Middle frontal gyrus (tissue), 1 donor: ENCODE data around the gene ITGA3.

ENCODE experiments used
- DNase-seq: peaks from one replicate; pipeline ENCODE4 v3.0.0-alpha.2; 2015; ENCODE audit warnings: low spot score; ENCODE audit errors: extremely low spot score

ITGA3 gene

DNA sequence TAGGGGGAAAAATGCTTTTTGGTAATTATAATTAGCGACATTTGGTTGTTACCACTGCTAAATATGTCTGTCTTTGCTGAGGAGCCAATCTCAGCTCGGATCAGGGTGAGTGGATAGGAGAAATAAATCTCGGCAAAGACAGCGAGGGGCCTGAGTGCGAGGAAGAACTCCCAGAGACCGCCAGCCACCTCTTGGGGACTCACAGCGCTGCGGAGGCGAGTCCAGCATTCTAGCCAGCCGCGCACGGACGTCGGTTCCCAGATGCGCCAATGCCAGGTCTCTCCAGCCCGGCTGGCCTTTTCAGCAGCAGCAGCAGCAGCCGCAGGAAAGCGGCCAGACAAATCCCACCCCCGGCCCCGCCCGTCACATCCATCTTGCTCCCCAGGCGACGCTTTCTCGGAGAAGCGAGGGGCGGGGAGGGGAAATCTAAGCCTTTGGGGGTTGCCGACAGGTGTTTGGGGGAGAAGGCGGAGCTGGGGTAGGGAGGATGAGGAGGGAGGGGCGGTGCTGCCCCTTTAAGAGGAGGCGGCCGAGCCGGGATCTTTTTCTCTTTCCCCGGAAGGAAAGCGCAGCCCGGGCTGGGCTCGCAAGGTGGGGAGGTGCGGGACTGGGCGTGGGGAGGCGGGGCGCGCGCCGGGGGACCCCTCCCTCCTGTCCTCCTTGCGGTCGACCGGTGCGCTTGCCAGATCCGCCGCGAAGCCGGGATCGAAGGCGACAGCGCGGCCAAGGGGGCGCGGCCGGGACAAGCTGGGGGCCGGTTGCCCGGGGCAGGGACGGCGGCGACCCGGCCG is at the start of gene ITGA3:
TSS of gene ITGA3 (plus strand) at position 685 of the 791 bp plus-strand sequence. CDS start 330 bp downstream, outside the sequence.
- no peak for DNase-seq

DNA sequence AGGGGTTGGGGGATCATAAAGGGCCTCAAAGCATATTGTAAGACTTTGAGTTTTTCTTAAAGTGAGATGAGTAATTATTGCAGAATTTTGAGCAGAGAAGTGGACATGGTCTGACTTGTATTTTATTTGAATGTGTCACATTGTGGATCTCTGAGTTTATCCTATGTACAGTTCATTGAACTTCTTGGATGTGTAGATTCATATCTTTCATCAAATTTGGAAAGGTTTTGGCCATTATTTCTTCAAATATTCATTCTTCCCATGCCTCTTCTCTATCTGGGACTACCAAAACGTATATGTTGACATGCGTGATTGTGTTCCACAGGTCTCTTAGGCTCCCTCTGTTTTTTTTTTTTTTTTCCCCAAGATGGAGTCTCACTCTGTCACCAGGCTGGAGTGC is 46.6 kb upstream of the ITGA3 start:
- no peak for DNase-seq

DNA sequence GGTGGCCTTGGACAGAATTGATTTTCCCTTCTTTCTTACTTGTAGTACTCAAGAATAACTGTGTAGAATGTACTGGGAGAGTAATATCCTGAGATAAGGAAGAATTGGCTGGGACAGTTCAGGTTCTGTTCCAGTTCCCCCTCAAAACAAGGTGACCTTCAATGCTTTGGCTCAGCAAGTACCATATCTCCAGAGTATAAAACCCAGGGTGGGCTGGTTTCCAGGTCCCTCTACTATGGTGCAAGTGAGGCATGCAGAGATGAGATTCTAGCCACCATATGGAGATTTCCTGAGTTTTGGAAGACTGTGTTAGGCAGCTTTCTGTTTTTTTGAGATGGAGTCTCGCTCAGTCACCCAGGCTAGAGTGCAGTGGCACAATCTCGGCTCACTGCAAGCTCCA is 42.8 kb upstream of the ITGA3 start:
- DNase-seq, result no peak

DNA sequence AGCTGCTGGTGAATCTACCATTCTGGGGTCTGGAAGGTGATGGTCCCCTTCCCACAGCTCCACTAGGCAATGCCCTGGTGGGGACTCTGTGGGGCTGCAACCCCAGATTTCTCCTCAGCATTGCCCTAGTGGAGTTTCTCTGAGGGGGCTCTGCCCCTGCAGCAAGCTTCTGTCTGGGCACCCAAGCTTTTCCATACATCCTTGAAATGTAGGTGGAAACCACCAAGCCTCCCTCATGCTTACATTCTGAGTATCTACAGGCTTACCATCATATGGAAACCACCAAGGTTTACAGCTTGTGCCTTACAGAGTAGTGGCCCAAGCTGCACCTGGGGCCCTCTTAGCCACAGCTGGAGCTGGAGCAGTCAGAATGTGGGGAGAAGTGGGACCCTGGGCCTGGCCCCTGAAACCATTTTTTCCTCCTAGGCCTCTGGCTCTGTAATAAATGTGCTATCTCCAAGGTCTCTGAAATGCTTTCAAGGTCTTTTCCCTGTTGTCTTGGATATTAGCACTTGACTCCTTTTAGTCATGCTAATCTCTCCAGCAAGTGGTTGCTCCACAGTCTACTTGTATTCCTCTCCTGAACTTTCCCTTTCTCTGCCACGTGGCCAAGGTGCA is 41.3 kb upstream of the ITGA3 start:
- DNase-seq, result no peak

DNA sequence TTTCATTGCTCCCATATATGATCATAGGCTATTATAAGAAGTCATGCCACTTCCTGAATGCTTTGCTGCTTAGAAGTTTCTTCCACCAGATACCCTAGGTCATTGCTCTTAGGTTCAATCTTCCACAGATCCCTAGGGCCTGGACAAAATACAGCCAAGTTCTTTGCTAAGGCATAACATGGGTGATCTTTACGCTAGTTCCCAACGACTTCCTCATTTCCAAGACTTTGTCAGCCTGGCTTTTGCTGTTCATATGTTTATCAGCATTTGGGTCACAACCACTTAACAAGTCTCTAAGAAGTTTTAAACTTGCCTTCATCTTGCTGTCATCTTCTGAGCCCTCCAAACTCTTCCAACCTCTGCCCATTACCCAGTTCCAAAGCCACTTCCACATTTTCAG is 40.8 kb upstream of the ITGA3 start:
- DNase-seq, result no peak

DNA sequence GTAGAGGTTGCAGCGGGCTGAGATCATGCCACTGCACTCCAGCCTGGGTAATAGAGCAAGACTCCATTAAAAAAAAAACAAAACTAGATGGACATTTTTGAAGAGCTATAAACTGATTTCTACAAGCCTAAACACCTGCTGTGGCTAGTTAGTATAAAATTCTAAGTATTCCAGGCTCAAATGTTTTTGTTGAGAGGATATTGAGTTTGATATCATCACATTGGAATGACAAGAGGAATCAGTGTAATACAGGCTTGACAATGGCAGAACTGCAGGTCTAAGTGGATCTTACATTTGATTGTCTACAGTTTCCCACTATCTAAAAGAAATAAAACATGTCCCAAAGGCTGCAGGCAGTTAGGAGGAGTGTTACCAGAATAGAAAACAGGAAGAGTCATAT is 37.0 kb upstream of the ITGA3 start:
- no peak for DNase-seq

DNA sequence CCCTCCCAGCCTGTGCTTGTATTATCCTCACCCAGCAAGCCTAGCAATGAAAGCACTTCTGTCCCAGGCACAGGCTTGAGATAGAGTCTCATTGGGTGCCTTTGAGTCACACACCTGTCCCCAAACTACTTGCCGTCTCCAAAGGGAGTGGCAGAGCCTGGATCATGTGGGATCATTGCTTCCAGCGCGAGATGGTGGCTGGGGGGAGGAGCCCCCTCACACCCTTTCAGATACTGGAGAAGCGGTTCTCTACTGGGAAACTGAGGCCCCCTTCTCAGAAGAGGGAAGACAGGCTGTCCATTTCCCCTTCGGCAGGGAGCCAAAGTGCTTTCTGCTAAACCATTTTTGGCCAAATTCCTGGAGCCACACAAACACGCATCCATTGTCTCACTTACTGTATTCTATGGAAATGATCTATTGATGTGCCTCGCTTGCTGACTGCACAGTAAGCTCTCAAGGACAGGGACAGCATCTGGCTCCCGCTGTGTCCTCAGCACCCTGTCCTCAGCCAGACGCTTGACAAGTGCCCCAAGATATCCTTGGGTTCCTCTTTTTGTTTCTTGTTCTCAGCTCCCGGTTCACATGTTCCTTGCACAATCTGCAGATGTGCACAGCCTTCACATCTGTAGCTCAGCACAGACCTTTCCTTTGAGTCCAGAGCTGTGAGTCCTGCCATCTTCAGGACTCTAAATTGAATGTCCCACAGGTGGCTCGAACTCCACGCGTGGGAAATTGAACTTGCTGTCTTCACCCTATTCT is 34.9 kb upstream of the ITGA3 start:
- no peak for DNase-seq

DNA sequence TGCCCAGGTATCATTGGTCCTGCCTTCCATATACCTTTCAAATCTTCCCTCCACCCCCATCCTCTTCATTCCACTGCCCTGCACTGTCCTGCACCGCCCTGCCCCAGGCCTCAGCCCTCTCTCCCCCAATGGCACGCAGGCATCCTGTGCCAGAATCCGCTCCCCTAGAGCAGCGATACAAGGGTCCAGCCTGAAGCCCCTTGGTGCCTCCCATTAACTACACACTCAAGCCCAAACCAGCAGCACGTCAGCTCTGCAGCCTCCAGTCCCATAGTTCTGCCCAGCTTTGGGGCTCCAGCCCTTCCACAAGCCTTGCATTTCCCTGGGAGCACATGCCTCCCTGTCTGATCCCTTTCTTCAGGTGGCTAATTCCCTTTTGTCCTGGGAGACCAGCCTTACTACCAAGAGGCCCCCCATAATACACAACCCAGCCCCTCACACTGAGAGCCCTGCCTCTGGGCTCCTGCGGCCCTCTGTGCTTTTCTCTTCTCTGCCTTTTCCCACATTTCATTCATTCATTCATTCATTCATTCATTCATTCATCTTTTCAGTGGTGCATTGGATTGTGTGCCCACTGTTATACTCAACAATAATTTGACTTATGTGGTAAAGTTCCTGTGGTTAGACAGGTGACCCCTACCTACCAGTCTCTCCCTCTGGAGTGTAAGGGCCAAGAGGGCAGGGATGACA is 34.1 kb upstream of the ITGA3 start:
- no peak for DNase-seq

DNA sequence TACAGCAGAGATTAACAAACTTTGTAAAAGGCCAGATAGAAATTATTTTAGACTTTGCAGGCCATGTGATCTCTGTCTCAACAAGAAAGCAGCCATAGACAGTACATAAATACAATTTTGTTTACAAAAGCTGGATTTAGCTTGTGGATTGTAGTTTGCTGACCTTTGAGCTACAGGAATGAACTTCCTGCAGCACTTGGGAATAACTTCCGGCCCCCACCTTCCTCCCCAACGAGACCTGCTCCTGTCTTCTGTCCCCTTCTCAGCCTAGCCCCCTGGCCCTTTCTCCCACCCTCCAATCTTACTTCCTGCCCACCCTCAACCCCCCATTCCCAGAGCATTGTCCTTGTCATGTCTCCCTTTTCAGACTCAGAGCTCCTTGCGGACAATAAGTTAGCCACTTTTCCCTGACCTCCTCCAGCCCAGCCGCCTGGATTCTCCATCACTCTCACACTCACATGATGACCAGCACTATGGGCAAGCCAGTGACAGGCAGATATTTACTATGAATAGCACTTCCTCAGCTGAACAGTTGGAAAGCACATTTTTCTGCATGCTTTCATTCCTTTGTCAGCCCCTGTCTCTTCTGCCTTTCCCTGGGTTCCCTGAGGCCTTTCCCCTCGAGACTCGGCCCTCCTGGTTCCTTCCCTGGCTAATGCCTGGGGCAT is 33.3 kb upstream of the ITGA3 start:
- DNase-seq, result no peak

DNA sequence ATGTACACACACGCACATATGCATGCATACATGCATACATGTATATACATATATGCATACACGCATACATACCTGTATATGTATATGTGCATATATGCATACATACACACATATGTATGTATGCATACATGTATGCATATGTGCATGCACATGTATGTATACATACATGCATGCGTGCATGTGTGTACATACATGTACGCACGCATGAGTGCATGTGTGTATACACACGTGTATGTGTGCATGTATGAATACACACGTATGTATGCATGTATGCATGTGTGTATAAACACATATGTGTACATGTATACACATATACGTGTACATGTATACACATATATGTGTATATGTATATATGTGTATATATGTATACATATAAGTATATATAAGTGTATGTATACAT is 32.4 kb upstream of the ITGA3 start:
- no peak for DNase-seq

DNA sequence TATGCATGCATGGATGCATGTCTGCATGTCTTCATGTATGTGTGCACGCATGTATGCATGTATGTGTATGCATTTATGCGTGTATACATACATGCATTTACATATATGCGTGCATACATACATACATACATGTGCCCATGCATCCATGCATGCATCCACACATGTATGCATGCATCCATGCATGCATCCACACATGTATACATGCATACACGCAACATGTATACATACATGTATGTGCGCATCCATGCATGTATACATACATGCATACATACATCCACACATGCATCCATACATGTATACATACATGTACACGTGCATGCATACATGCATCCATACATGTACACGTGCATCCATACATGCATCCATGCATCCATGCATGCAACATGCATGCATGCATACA is 31.1 kb upstream of the ITGA3 start:
- no peak for DNase-seq

DNA sequence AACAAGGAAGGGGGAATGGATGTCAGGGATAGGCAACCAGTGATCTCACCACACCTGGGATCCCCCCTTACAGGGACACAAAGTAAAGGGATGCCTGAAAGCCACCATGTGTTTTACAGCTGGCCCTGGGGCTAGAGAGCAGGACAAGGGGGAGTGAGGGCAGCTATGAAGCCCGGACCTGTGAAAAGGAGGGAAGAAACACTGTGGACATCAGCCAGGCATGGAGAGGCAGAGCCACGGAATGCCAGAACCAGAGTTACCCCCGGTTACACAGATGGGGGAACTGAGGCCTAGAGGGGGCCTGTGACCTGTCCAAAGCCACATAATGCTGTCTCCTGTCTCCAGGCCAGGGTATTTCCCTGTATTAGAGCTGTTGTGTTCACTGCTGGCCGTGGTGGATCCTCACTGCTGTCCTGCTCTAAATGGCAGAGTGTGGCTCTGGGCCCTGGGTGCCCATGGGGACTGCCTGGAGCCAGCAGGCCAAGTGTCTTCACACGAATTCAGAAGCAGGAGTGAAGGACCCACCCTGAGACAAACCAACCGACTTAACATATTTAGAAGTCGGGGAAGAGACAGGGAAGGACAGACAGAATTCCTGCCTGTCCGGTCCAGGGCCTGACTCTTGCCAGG is 29.7 kb upstream of the ITGA3 start:
- no peak for DNase-seq

DNA sequence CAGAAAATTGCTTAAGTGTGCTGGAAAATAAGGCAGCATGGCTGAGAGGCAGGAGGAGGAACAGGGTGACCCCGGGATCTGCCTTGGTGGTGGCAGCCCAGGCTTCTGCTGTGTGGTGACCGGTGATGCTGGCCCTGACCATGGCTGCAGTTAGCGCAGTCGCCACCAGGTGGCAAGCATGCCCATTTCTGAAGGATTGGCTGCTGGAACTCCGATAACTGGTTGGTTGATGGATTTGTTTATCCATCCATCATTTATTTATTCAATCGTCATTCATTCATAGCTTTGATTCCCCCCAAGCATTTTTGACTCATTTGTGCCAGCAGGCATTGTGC is 29.1 kb upstream of the ITGA3 start:
- DNase-seq, result peak; percentile 59

DNA sequence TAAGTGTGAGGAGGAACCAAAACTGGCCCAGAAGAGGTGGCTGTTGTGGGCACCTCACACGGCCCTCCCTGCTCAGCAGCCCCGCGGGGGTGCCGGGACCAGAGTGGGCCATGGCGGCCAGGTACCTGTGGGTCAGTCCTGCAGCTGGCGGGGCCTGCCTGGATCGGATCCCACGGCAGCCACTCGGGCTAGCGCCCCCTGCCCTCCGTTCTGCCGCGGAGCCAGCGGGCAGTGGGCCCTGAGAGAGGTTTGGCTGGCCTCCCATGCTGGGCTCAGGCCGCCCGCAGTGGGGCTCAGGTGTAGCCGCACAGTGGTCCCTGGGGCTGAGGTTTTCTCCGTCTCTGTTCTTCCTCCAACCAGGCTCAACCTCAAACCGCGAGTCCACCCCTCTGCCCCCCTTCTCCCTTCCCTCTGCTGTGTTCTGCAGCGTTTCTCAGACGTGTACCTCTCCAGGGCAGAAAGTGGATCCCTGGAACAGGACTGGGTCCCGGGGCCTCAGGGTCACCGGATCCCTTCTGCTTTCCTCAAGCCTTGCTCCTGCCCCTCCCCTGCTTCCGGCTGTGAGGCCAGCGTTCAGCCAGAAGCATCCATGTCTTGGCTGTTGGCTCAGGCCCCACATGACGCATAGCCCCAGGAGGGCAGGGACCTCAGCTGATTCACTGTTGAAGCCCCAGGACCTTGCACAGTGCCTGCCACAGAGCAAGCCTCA is 28.6 kb upstream of the ITGA3 start:
- no peak for DNase-seq

DNA sequence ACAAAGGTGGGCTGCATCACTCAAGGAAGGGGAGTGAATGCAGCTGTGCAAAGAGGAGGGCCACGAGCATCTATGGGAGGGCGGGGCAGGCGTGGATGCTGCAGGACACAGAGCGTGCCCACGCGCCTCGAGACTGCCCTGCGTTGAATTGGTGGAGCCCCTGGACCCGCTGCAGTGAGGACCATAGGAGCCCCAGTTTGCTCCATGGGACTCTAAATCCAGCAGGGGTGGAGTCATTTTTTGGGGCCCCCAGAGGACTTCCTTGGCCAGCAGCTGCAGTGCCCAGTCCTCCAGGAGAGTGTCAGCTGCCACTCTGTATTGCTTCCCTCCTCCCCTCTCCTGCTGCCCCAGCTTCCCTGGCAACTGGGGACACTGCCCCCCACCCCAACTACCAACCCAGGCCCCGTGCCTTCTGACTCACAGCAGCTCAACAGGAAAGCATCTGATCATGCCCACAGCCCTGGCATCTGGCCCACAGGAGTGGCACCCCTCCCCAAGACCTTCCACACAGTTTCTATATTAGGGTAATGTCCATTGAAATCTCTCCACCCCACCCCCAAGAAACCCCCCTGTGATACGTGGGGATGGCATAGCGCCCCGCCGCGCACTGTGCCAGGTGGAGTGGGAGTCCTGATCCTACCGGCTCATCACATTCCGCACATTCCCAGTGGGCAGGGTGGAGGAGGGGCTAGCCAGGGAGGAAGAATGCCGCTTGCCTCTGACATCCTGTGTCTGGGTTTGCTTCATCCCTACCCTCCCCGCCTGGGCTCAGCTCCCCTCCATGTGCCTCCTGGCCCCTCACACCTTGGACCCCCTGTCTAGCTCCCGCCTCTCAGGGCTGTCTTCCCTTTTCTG is 27.8 kb upstream of the ITGA3 start:
- no peak for DNase-seq

DNA sequence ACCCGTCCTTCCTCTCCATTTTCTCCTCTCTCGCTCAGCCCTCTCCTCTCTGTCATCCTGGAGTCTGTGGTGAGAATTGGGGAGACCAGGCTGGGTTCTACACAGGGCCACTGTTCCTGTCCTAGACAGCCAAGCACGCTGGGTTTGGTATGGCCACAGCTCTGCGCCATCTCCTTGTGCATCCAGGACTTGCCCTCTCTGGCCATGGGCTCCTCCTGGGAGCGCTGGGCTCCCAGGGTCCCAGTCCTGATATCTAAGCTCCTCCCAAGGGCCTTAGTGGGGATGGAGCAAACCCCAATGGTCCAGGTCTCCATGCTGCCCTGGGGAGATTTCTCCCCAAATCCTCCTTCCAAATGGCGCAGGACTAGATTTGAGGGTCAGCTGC is 27.2 kb upstream of the ITGA3 start:
- no peak for DNase-seq

DNA sequence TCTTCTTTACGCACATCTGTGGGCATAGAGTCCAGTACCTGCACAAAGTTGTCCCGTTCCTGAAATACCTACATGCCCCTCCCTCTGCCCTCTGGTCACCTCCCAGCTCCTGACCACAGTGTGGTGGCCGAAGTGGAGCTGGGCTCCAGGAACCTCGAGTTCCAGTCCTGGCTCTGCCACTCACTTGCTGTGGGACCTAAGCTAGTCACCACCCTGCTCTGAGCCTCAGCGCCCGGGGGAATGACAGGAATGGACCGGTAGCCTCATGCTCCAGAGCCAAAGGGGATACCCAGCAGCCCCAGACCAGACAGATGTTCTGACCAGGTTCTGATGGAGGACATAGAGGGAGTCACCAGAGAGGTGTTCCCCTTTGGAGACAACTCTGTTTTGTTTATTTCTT is 26.7 kb upstream of the ITGA3 start:
- DNase-seq, result no peak

DNA sequence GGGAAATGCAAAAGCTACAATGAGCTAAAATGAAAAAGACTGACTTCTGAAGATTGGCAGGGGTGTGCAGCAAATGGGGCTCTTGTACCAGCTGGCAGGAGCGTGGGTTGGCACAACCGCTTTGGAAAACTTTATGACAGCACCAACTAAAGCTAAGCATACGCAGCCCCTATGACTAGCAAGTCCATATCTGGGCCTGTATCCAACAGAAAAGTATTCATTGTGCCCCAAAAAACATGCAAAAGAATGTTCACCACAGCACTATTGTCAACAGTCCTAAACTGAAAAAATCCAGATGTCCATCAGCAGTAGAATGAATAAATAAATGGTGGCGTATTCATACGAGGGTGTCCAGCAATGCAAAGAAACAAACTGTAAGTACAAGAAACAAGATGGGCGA is 22.6 kb upstream of the ITGA3 start:
- no peak for DNase-seq
